Measurements from ENCODE around the gene EFCAB6. TPM values are rescaled to one million over a fixed set of nuclear protein-coding genes. Genes with fewer than 3 reads are reported as not detected.

The EFCAB6 gene
- total and polyA plus RNA-seq, 4 donors = 0.14 to 2.1 (median 0.53) TPM

GRCh38 chr22:43625242-43625641 lies 186.9 kb downstream of the EFCAB6 start:
- DNase-seq (ENCODE audit: low spot score) = no peak

More at GRCh38 chr22:43625242-43625641, 186.9 kb downstream of the EFCAB6 start:
- Histone ChIP-seq H3K4me3 (ENCODE audit: low read depth in 1 of 3, low read length in 3 of 3) (no peak overlapping the region), H3K27ac (ENCODE audit: low read depth in 1 of 2, low read length in 2 of 2) (no peak overlapping the region), H3K4me1 (ENCODE audit: control insufficient read depth in 4 of 4, insufficient read depth in 4 of 4, low read length in 3 of 4) (no peaks in the 10 kb centered on the region), H3K36me3 (ENCODE audit: control insufficient read depth in 4 of 4, insufficient read depth in 3 of 4, low read depth in 1 of 4, low read length in 3 of 4) (no peaks in the 10 kb centered on the region), H3K27me3 (ENCODE audit: control insufficient read depth in 4 of 4, insufficient read depth in 4 of 4, low read length in 3 of 4) (no peaks in the 10 kb centered on the region), H3K9me3 (ENCODE audit: control insufficient read depth in 4 of 4, low read length in 3 of 4) (no peaks in the 10 kb centered on the region), H3K9ac (ENCODE audit: low read depth in 1 of 2, low read length in 2 of 2) (no peak overlapping the region)
- no peak for TF ChIP-seq TAF1 (conservative IDR thresholded peaks at IDR 0.05)
- no peak for TF ChIP-seq HNF4A (conservative IDR thresholded peaks at IDR 0.05)
- TF ChIP-seq EGR1 (IDR thresholded peaks at IDR 0.05; ENCODE audit: low read depth in 2 of 2) = no peak
- TF ChIP-seq HNF4G (IDR thresholded peaks at IDR 0.05) = no peak
- TF ChIP-seq ZBTB33 (IDR thresholded peaks at IDR 0.05) = no peak
- TF ChIP-seq NR2F2 (IDR thresholded peaks at IDR 0.05) = no peak
- TF ChIP-seq RXRA (IDR thresholded peaks at IDR 0.05) = no peak
- no peak for TF ChIP-seq YY1 (IDR thresholded peaks at IDR 0.05)
- TF ChIP-seq RAD21 (IDR thresholded peaks at IDR 0.05) = no peak
- no peak for TF ChIP-seq JUND (IDR thresholded peaks at IDR 0.05)
- no peak for TF ChIP-seq CTCF (IDR thresholded peaks at IDR 0.05; ENCODE audit: low read depth, low read length, missing input control)
- no peak for TF ChIP-seq REST (IDR thresholded peaks at IDR 0.05)
- no peak for TF ChIP-seq SP1 (IDR thresholded peaks at IDR 0.05)
- no peak for TF ChIP-seq ATF3 (IDR thresholded peaks at IDR 0.05)
- TF ChIP-seq MAX (IDR thresholded peaks at IDR 0.05) = no peak
- TF ChIP-seq FOXA1 (IDR thresholded peaks at IDR 0.05) = no peak
- no peak for TF ChIP-seq GABPA (IDR thresholded peaks at IDR 0.05 in 1 of 2, conservative IDR thresholded peaks at IDR 0.05 in 1 of 2)
- no peak for TF ChIP-seq FOXA2 (IDR thresholded peaks at IDR 0.05)
- WGBS = 93% methylated on average over 10 of the region's 10 CpGs
